Activated CD4-positive, alpha-beta T cell treated with anti-CD3 and anti-CD28 coated beads, Interleukin-2, amount 50 U/mL, for 16 hours (primary cell): Measurements from ENCODE around the gene HNRNPU.
"Not testable (repeated sequence)": the region's sequence is repeated elsewhere in the genome, so short reads cannot be mapped to it uniquely, and the experiment has no call there.

ENCODE experiments used
- DNase-seq: peaks from one replicate; pipeline ENCODE4 v3.0.0-alpha.2; 2020

The HNRNPU gene

DNA sequence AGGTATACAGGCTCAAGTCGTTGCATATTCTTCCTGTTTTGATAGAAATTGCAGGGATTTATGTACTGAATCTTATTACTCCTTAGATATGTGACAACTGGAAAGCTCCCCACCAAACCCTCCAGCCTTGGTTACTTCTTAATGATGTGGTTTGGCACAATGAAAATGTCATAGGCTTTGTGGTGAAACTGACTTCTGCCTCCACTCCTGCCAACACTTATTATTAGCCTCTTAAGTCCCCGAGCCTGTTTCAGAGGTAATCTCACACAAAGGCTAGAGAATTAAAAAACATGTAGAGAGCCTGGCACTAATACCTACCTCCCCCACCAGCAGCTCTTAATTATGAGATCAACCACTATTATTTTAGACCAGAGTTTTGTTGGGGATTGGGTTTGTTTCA, 24.7 kb downstream of the HNRNPU start:
- DNase-seq = no peak

DNA sequence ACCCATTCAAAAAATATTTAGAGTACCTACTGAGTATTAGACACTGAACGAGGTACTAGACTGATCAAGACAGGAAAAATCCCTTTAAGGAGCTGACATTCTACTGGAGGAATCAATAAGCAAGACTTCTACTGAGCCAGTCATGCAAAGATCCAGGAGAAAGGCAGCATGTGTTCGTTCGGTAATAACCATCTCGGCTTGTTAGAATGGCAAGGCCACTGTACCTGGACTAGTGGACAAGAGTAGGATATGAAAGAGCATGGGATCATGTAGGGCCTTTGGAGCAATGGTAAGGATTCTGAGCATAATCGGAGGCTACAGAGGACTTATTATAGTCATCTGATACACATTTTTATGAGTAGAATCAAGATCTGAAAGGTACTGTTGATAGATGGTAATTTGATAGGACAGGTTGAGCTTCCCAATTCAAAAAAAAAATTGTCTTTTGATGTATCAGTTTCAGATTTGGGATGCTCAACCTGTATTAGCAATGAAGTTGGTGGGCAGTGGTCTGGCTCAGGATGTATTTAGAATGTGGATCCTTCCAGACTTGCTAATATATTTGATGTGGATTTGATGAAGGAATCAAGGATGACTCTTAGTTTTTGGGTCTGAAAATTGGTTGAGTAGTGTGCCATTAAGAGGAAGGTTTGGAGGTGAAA, 26.6 kb downstream of the HNRNPU start:
- DNase-seq = no peak

DNA sequence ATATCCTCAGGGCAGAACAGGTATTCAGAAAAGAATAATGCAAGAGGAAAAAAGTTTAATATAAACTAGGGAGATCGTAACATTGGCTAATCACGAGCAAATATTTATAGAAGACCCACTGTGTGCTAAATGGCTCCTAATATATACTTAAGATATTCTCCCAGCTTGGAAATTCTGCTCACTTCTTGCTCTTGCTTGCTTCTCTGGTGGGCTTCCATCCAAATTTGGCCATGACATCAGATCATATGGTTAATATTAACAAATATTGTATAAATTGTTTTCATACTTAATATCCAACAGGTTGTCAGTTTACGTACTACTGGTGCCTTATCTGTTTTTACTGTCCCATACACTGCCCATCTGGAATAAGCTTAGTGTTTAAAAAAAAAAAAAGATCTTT, 27.8 kb downstream of the HNRNPU start:
- no peak for DNase-seq

DNA sequence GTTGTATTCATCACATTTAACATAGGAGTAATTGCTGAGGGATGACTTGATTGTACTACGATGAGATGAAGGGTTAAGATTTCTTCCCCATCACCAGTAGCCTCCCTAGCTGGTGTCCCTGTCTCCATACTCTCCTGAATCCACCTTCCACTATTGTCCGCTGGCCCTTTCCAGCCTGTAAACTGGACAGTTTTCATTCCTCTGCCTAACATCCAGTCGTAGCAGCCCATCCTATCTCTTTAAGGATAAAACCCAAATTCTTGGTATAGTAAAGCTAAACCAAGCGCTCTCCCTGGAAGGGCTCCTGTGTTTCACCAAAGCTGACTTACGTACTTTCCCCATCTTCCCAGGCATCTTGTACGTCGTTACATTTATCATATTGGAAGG, 28.2 kb downstream of the HNRNPU start:
- no peak for DNase-seq

DNA sequence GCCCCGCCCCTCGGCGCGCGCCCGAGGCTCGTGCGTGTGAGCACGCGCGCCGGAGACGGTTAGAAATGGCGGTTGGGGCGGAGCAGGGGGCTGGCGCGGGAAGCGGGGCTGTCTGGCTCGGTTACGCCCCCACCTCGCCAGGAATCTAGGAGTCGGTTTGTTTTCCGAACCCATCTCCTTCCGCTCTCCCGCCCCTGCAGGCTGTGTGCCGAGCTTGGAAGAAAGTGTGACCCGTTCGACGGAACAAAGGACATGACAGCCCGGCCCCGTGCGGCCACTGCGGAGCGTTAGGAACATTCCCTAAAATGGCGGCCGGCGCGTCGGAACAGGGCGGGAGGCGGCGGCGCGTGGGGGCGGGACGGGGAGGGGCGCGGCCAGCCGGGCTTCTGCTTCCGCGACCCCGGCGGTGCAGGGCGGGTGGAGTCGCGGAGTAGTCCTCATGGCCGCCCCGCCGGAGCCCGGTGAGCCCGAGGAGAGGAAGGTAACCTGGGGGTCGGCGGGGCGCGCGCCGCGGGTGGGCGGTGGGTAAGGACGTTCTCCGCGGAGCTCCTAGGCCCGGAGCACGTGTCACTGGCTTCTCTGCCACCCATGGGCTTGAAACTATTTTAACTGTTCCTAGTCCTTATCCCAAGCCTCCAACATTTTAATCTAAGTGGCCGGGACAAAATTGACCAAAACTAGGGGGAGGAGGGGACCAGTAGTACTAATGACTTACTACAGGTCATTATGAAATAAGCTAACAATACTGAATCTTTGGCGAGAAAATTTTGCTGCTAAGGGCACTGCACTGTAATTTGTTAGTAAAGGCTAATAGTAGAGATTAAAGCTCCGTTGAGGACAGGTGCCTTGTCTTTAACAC, 28.8 kb downstream of the HNRNPU start, which contains the start of gene COX20:
Gene COX20, plus strand, starts transcription at position 383 of the 859 bp plus-strand sequence. Its CDS starts 57 bp downstream, at position 440.
- DNase-seq = peak; percentile 91

DNA sequence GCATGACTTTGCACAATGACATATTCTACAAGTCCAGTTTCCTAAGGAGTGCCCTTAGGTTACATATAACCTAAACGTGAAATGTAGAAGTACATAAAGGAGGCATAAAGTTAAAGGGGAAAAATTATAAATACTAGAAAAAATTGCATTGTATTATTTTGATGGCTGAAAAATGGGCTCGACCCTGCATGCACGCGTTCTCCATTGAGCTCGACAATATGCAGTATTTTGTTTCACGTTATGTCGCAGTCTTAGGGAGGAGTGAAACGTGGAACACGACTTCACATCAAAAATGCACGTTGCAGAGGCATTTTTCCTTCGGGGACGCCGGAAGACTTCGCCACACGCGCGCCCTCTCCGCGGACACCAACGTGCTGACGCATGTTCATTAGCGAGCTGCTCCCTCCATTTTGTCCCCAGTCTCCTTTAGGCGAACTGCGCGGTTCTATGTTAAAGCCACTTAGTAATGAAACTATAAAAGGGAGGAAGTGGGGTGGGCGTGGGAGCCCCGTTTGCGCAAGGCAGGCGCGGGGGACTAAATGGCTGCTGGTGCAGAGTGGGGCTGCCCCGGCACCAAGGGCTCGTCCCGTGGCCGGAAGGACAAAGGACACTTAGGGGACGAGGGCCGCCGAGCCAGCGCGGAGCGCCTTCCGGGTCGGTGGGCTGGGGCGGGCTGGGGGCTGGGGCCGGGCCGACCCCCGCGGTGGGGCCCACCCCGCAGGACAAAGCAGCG, 29.6 kb downstream of the HNRNPU start:
- DNase-seq = peak; percentile 94

DNA sequence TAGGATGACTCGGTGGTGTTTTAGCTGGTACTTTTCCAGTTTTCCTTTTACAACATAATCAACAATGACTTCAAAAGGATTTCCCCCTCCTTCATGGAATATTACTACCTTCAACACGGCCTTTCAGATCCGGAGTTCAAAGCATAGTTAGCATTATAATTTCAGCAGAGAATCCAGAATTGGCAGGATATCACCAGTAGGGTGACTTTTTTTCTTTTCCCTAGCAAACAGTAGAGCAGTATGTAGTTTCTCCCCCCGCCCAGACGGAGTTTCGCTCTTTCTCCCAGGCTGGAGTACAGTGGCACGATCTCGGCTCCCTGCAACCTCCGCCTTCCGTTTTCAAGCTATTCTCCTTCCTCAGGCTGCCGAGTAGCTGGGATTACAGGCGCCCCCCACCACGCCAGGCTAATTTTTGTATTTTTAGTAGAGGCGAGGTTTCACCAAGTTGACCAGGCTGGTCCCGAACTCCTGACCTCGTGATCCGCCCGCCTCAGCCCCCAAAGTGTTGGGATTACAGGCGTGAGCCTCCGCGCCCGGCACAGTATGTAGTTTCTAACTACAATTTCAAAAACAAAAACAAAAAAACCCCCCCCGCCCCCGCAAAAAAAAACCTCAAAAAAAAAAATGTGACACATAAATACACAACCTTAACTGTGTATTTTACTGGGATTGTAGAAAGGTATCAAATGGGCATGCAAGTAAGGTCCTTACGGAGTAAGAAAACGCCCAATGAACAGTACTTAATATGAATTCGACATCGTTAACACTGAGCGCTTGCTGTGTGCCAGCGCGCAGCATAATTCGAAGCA, 30.4 kb downstream of the HNRNPU start:
- peak; percentile 59 for DNase-seq

GRCh38 chr1:244833260-244833659, 31.1 kb downstream of the HNRNPU start:
- DNase-seq = not testable (repeated sequence)

DNA sequence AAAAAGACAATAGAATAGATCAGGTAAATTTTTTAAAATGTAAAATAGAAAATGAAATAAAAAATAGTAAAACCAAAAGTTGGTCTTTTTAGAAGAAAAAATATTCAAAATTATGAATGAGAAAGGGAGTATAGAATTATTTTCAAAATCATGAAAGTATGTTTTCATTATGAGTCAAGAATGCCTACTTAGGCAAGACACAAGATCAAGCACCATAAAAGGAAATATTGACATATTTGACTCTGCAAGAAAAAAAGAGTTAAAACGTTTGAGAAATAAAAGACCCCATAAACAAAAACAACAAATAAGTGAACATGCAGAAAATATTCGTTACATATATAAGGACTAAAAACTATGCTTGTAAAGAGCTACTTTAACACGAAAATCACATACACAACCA, 33.7 kb downstream of the HNRNPU start:
- DNase-seq = no peak

- DNase-seq = no peak
These were observed 37.6 kb downstream of the HNRNPU start for GRCh38 chr1:244826712-244827111.

- DNase-seq = no peak
These were observed 41.5 kb downstream of the HNRNPU start for GRCh38 chr1:244822878-244823277.

DNA sequence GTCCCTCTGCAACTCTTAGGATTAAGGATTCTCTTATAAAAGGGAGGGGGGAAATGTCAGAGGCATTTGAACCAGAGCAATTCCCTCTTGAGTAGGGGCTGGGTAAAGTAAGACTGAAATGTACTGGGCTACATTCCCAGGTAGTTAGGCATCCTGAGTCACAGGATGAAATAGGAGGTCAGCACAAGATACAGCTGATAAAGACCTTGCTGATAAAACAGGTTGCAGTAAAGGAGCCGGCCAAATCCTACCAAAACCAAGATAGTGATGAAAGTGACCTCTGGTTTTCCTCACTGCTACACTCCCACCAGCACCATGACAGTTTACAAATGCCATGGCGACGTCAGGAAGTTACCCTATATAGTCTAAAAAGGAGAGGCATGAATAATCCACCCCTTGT, 43.2 kb downstream of the HNRNPU start:
- no peak for DNase-seq

- DNase-seq = no peak
These were observed 44.2 kb downstream of the HNRNPU start for GRCh38 chr1:244820131-244820530.

DNA sequence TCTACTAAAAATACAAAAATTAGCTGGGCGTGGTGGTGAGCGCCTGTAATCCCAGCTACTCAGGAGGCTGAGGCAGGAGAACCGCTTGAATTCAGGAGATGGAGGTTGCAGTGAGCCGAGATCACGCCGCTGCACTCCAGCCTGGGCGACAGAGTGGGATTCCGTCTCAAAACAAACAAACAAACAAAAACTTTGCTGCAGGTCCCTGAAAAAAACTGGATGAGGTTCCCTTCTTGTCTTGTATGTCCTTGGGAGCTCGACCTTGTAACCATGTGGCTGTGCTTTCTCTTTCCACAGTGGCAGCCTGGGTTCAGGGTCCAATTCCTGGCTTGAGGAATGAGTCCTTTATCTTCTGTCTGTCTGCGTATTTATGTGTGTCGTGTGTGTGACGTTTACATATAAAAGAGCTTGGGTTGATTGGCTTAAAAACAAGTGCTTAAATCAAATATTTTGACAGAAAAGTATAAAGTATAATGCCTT, 46.9 kb downstream of the HNRNPU start:
- DNase-seq = no peak

- DNase-seq = no peak
These were observed 48.7 kb downstream of the HNRNPU start for GRCh38 chr1:244815600-244816099.

GRCh38 chr1:244813327-244813726, 51.0 kb downstream of the HNRNPU start:
- no peak for DNase-seq

DNA sequence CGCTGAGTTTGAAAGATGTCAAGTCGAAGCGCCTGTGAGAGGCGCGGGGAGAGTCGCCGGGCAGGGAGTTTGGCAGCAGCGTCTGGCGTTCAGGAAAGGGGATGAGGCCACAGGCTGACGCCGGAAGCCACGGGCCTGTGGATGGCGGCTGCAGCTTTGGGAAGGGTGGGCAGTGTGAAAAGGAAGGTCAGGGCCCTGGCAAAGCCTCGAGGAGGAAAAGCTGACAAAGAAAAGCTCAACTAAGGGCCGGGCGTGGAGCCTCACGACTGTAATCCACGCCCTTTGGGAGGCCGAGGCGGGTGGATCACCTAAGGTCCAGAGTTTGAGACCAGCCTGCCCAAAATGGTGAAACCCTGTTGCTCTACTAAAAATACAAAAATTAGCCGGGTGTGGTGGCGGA, 54.1 kb downstream of the HNRNPU start:
- no peak for DNase-seq

GRCh38 chr1:244807138-244807537, 57.2 kb downstream of the HNRNPU start:
- DNase-seq = no peak

DNA sequence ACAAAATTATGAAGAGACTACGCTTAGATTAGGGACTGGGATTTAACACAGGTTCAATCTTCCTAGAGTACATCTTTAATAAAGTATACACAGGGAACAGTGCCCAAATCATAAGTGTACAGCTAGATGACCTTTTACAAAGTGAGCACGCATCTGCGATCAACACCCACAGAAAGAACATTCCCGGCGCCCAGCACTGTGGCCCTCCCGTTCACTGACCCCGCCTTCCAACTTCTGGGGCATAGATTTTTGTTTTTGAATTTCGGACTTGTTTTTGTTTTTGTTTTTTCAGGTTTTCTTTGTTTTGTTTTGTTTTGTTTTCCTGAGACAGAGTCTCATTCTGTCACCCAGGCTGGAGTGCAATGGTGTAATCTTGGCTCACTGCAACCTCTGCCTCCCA, 59.5 kb downstream of the HNRNPU start:
- DNase-seq = no peak

- DNase-seq = no peak
These were observed 61.6 kb downstream of the HNRNPU start for GRCh38 chr1:244802556-244803239.

DNA sequence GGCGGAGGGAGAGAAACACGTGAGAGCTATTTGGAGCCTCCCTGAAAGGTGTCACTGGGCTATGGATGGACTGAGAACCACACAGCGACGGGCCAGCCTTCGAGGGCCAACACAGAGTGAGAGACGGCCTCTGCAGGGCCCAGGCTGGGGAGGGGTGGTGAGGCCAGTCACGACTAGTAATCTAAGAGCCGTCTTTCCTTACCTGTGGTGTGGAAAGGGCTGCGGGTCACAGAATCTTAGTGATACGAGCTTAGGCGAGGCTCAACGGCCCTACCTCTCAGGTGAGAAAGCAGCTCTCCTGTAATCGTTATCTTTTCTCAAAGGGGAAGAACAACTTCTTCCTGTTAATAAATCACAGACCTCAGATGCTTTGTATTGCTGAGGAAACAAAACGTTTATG, 62.3 kb downstream of the HNRNPU start:
- no peak for DNase-seq

DNA sequence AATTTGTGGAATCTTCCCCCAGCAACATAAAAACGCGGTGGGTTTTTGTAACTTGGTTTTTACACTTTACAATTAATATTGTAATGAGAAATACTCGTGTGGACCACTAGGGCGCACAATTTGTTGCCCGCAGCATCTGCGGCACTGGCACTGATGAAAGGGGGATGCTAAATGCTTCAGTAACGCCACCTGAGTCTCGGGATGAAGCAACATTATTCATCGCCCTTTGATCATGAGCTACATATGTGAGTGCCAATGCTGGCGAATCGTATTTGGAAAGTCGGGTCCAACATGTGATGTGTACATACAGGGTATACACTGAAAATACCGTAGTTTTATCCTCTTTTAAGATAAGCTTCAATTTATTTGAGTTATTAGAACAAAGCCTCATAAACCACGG, 63.1 kb downstream of the HNRNPU start:
- DNase-seq = peak; percentile 41
